Measurements from ENCODE around the gene FUS. TPM values are rescaled to one million over a fixed set of nuclear protein-coding genes. Genes with fewer than 3 reads are reported as not detected.

Gene FUS
- total and polyA plus RNA-seq, 2 donors (not counting 1 experiment from before 2014, with no cell fraction given), result 44.3 to 199 TPM

- Histone ChIP-seq H3K4me2 (ENCODE audit: extremely low read depth, insufficient read depth, low read length) (no peak overlapping the region), H3K9me3 (ENCODE audit: control insufficient read depth, insufficient read depth, low read depth, low read length) (no peaks in the 10 kb centered on the region), H4K20me1 (ENCODE audit: control insufficient read depth, extremely low read depth, insufficient read depth, low read length) (no peaks in the 10 kb centered on the region), H3K27me3 (ENCODE audit: control insufficient read depth, insufficient read depth, low read length) (peaks cover 26% of the 10 kb centered on the region), H3K36me3 (ENCODE audit: control insufficient read depth, insufficient read depth, low read length) (no peaks in the 10 kb centered on the region), H3K4me1 (ENCODE audit: control insufficient read depth, extremely low read depth, insufficient read depth, low read length) (no peaks in the 10 kb centered on the region), H2AFZ (ENCODE audit: low read length) (no peak overlapping the region), H3K4me3 (replicated peaks in 1 of 4; ENCODE audit: control extremely low read depth in 1 of 4, insufficient read depth in 1 of 4, low read depth in 3 of 4, low read length in 4 of 4) (no peak overlapping the region), H3K27ac (ENCODE audit: insufficient read depth, low read length) (no peak overlapping the region), H3K9ac (ENCODE audit: insufficient read depth, low read length) (no peak overlapping the region), H3K79me2 (ENCODE audit: control insufficient read depth, insufficient read depth, low read length) (no peaks in the 10 kb centered on the region)
- no peak for TF ChIP-seq CTCF (conservative IDR thresholded peaks at IDR 0.05 in 1 of 2, IDR thresholded peaks at IDR 0.05 in 1 of 2; ENCODE audit: low read depth in 1 of 2, low read length in 2 of 2)
- TF ChIP-seq EZH2 (IDR thresholded peaks at IDR 0.05; ENCODE audit: low read length, missing control alignments), result no peak
- DNase-seq (ENCODE audit: low read depth in 2 of 2), result no peak
Observed at GRCh38 chr16:31219154-31219741, 39.3 kb downstream of the FUS start.

GRCh38 chr16:31221357-31222160, 41.6 kb downstream of the FUS start:
- no peak overlapping the region for H2AFZ ChIP-seq (ENCODE audit: low read length)
- H3K9me3 ChIP-seq (ENCODE audit: control insufficient read depth, insufficient read depth, low read depth, low read length), result no peaks in the 10 kb centered on the region
- no peak overlapping the region for H3K4me3 ChIP-seq (replicated peaks in 1 of 4; ENCODE audit: control extremely low read depth in 1 of 4, insufficient read depth in 1 of 4, low read depth in 3 of 4, low read length in 4 of 4)
- H3K4me2 ChIP-seq (ENCODE audit: extremely low read depth, insufficient read depth, low read length), result no peak overlapping the region
- peaks cover 15% of the 10 kb centered on the region for H3K27me3 ChIP-seq (ENCODE audit: control insufficient read depth, insufficient read depth, low read length)
- H3K27ac ChIP-seq (ENCODE audit: insufficient read depth, low read length), result no peak overlapping the region
- H3K9ac ChIP-seq (ENCODE audit: insufficient read depth, low read length), result no peak overlapping the region
- TF ChIP-seq CTCF (conservative IDR thresholded peaks at IDR 0.05 in 1 of 2, IDR thresholded peaks at IDR 0.05 in 1 of 2; ENCODE audit: low read depth in 1 of 2, low read length in 2 of 2) (no peak), EZH2 (IDR thresholded peaks at IDR 0.05; ENCODE audit: low read length, missing control alignments) (no peak)
- H3K79me2 ChIP-seq (ENCODE audit: control insufficient read depth, insufficient read depth, low read length), result no peaks in the 10 kb centered on the region
- no peaks in the 10 kb centered on the region for H4K20me1 ChIP-seq (ENCODE audit: control insufficient read depth, extremely low read depth, insufficient read depth, low read length)
- no peaks in the 10 kb centered on the region for H3K4me1 ChIP-seq (ENCODE audit: control insufficient read depth, extremely low read depth, insufficient read depth, low read length)
- H3K36me3 ChIP-seq (ENCODE audit: control insufficient read depth, insufficient read depth, low read length), result no peaks in the 10 kb centered on the region
- DNase-seq (ENCODE audit: low read depth in 2 of 2), result no peak

- no peak overlapping the region for H3K27ac ChIP-seq (ENCODE audit: insufficient read depth, low read length)
- no peaks in the 10 kb centered on the region for H3K4me1 ChIP-seq (ENCODE audit: control insufficient read depth, extremely low read depth, insufficient read depth, low read length)
- no peaks in the 10 kb centered on the region for H3K36me3 ChIP-seq (ENCODE audit: control insufficient read depth, insufficient read depth, low read length)
- no peak overlapping the region for H3K4me3 ChIP-seq (replicated peaks in 1 of 4; ENCODE audit: control extremely low read depth in 1 of 4, insufficient read depth in 1 of 4, low read depth in 3 of 4, low read length in 4 of 4)
- H3K9ac ChIP-seq (ENCODE audit: insufficient read depth, low read length), result no peak overlapping the region
- H3K4me2 ChIP-seq (ENCODE audit: extremely low read depth, insufficient read depth, low read length), result no peak overlapping the region
- H2AFZ ChIP-seq (ENCODE audit: low read length), result no peak overlapping the region
- H3K79me2 ChIP-seq (ENCODE audit: control insufficient read depth, insufficient read depth, low read length), result no peaks in the 10 kb centered on the region
- no peaks in the 10 kb centered on the region for H4K20me1 ChIP-seq (ENCODE audit: control insufficient read depth, extremely low read depth, insufficient read depth, low read length)
- TF ChIP-seq CTCF (conservative IDR thresholded peaks at IDR 0.05 in 1 of 2, IDR thresholded peaks at IDR 0.05 in 1 of 2; ENCODE audit: low read depth in 1 of 2, low read length in 2 of 2) (no peak), EZH2 (IDR thresholded peaks at IDR 0.05; ENCODE audit: low read length, missing control alignments) (no peak)
- H3K9me3 ChIP-seq (ENCODE audit: control insufficient read depth, insufficient read depth, low read depth, low read length), result no peaks in the 10 kb centered on the region
- DNase-seq (ENCODE audit: low read depth in 2 of 2), result no peak
- peaks cover 4% of the 10 kb centered on the region for H3K27me3 ChIP-seq (ENCODE audit: control insufficient read depth, insufficient read depth, low read length)
Observed at GRCh38 chr16:31223044-31223443, 43.1 kb downstream of the FUS start.
